CD4-positive, alpha-beta T cell treated with Interleukin-15 for 4 hours (primary cell): ENCODE data around the gene BNIP1.

Experiments used
- DNase-seq: peaks from one replicate; pipeline ENCODE4 v3.0.0-alpha.2; 2020; ENCODE audit warnings: low spot score

BNIP1 gene

DNA sequence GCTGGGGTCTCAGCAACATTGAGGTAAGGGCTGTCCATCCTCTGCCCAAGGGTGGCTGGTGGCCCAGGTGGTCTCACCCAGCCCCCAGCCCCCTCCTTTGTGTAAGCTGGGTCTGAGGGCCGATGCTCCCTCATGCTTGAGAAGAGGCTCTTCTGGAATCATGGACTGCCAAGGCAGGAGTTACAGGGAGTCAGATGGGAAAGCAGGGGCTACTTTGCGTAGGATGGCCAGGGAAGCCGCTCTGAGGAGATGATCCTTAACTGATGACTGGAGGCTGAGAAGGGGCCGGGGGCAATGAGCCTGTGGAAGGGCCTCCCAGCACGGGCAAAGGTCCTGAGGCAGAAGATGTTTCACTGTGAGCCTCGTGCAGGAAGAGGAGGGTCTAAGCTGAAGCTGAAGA is 67.0 kb downstream of the BNIP1 start:
- DNase-seq = no peak

GRCh38 chr5:173213236-173213933 is 69.1 kb downstream of the BNIP1 start:
- no peak for DNase-seq
